ENCODE measurements around the gene MYOF.
"Not testable (repeated sequence)": the region's sequence is repeated elsewhere in the genome, so short reads cannot be mapped to it uniquely, and the experiment has no call there.

The MYOF gene

DNA sequence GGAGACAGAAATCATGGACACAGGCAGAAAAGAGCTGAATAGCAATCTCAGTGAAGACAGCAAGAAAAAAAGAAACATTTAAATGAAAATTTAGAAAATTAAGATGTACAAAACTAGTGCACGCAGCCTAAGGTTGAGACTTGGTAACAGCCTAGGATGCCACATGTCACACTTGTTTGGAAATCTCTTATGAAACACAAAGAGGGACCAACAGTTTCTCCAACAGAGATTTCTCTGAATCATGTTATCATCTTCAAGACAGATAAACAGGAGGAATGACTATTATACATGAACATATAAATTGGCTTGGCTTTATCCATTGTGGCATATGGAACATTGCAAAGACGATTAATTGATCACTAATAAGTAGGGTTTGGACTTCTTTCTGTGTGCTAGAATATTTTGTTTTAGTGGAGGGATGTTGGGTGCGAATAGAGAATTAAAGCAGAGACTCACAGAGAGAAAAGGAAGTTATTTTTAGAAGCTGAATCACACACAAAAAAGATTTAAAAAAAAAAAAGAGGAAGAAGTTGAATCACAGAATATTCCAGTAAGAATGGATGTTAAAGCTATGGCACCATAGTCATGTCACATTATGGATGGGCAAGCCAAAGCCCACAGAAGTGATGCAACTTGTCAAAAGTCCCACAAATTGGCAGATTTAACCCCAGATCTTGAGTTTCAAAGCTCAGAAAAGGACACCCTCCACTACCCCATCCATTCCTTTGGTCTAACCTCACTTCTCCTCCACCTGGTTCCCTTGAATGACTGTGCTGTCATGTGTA, 91.6 kb downstream of the MYOF start:
- DNase-seq (ENCODE audit: low spot score) = no peak

DNA sequence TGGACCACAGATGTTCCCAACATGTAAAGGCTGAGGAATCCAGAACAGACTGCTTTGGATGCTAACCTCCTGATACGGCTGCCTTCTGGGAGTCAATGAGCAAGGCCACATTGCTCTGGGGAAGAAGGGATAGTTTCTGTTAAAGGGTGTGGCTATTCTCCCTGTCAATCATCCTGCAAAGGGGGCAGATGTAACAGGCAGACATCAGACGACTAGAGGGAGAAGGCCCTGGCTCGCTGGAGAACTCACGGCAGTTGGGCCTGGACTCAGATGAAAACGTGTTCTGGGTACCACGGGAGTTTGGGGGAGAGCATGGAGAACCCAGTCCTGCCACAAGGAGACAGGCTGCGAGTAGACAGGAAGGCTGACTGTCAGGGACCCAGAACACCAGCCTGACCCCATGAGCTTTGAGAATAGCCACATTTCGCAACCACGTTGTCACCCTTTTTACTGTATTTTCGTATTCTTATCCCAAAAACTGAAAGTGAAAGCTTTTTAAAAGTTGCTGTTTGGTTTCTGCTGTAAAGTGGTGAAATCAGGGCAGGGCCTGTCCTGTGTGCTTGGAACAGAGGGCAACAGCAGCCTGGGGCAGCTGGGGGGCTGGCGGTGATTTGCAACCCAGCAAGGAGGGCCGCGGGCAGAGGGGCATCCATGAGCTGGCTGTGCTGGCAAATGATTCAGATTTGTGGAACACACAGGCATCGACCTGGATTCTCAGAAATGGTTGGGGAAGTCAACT, 95.3 kb downstream of the MYOF start:
- DNase-seq (ENCODE audit: low spot score) = no peak

DNA sequence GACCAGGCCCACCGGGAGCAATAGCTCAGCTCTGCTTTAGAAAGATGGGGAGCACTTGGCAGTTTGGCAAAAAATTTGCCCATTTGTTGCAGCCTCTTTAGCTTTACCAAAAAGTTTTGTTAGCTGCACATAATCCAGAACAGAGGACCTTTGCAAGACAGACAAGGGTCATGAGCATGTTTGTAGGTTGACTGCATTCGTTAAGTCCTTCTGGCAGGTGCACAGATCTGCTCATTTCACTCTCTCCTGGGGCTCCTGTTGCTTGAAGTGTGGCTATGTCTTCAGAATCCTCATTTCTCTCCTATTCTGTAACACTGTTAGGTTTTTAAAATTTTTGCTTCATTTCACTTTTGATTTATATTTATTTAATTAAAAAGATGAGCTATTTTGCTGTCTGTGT, 96.8 kb downstream of the MYOF start:
- DNase-seq (ENCODE audit: low spot score) = no peak

DNA sequence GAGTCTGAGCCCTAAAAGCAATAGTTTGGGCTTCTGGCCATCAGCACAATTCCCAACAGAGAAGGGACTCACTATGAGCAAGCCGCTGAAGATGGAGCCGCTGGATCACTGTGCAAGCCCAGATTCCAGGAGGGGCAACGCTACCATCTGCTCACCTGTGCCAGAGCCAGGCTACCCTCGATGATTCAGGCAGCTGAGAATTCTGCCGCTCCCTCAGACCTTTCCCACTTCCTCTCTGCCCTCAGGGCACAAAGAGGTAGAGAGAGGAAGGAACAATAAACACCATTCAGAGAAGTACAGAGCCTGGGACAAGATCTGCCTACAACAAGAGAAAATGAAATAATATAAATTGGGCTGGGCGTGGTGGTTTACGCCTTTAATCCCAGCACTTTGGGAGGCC, 98.1 kb downstream of the MYOF start:
- no peak for DNase-seq (ENCODE audit: low spot score)

DNA sequence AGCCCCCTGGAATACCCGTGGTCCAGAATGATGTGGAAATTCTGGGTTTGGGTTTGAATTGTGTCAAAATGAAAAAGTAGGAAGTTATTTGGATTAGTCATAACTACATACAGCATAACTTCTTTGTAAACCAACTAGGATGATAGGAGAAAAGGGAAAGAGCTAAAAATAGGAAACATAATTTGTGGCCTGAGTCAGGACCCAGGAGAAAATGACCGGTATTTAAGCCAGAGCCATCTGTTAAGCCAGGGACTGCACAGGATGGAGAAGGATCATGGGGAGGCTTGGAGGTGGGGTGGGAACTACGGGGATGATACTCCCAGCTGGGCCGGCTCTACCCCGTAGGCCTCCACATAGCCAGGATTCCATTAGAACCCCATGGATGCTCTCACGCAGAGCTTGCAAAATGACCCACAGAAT, 98.6 kb downstream of the MYOF start:
- peak; percentile 85 for DNase-seq (ENCODE audit: low spot score)

DNA sequence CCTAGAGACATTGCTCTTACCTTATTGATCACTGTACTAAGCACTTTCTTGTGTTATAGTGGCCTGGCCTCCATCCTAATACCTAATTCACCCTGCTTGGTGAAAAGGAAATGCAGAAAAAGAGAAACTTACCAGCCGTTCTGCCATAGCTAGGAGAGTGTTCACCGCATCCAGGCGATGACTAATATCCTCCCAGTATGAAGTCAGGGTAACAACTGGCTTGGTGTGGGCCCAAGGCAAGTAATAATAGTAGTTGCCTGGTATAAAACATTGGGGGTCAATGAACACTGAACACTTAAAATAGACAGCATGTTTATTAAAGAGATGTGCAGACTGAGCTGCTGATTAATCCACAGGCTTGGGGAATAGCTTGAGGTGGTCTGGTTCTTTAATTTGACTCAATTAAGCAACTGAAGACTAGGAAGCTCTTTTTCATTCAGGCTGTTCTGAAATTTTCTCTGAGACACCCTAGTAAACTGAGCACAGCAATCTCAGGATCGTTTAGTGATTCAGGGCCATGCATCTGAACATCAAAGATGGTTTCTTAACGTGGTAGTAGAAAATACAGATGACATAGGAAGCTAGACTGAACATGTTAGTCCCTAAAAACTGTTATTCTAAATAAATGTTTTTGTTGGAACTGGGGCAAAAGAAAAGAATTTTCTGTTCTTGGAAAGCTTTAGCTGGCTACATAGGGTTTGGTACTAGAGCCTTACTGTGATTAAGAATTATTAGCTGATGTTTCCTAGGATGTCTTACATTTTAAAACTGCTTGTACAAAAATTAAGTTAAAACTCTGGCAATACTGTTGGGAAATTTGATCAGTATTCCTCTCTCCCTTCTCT, 102.2 kb downstream of the MYOF start:
- peak; percentile 58 for DNase-seq (ENCODE audit: low spot score)

DNA sequence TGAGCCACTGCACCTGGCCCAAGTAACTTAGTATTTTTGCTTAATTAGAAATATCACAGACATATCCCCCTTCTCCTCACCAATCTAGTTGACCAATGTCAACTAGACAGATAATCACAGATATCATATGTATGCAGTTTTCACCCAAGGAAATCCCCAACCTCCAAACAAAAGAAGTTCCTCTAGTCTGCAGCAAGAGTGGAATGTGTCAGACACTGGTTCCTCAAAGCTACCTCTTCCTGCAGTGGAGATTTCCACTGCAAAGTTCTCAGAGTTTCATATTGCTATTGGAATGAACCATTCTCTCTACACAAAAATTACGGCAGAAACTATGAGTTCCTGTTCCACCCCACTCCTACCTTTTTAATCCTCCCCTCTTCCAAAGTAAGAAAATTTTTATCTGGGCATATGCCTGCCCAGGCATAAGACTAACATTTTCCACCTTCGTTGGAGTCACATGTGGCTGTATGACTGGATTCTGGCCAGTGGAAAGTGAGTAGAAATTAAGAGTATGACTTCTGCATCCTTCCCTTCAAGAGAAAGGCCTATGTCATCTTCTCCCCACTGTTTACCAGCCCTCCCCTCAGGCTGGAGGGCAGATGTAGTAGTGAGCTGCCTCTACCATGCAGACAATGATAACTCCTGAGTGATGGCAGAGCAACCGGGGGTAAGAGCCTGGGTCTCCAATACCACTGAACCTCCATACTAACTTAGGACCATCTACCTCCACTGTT, 103.0 kb downstream of the MYOF start:
- DNase-seq (ENCODE audit: low spot score) = no peak

DNA sequence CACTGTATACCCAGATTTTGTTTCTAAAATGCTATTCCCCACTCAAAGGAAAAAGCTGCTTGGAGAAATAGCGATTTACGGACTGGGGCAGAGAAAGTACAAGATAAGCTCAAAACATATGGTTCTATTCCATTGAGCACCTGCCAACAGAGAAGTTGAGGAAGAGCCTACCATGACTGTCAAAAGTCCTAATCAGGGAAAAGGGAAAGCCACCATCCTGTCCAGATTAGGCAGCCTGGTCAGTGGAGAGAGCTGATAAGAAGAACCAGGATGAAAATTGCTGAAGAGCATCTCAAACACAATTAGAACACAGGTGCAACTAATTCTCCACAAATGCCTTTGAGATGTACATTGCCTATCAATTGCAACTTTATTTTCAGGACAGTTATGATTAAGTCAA, 104.1 kb downstream of the MYOF start:
- no peak for DNase-seq (ENCODE audit: low spot score)

DNA sequence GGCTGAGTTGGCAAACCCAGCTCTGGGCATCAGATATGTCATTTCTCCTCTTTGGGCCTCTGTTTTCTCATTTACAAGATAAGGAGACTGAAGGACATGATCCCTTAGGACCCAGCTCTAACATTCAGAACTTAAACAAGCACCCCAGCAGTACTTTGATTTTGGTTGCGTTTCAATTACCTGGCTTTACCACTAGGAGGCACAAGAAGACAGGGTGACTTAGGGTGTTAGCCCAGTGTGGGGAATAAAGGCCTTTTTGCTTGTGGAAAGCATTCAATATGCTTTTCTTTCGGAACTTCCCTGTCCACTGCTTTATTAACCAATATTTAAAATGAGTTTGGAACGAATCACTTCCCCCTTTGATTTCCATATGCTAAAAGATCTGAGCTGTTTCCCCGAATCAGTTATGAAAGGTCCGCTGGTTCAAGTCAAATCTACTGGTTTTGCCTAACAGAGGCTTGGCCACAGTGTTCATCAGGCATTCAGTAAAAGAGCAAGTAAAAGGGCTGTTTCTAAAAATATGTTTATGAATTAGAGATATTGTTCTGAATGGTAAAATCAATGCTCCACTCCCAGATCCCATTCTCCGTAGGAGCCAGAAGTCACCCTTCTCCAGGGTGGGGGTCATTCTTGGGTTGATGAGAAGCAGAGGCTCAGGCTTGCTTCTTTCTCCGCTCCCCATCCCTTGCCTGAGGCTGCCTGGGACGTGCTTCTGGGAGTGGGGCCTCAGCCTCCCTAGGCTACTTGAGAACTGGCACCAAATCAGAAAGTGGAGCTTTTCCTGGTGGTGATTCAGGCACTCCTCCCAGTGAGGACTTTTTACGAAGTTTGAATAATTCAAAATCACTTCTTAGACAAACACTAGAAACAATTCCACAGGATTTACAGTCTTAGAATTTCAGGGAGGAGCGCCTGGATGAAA, 105.5 kb downstream of the MYOF start:
- peak; percentile 73 for DNase-seq (ENCODE audit: low spot score)

DNA sequence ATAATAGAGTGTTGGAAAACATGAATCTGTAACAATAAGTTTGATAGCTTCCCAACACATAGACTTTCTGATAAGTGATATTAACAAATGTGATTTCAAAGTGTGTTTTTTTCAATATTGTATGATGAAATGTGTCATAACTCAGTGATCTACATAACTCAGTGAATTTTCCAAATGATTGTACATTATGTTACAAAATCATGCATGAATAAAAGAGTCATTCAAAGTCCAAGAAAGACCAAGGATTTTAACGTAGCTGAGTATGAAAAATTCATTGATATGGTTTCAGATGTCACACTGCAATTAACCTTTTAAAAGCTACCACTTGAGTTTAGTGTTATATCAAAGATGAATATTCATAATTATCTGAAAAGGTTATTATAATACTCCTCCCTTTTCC, 111.2 kb downstream of the MYOF start:
- no peak for DNase-seq (ENCODE audit: low spot score)

DNA sequence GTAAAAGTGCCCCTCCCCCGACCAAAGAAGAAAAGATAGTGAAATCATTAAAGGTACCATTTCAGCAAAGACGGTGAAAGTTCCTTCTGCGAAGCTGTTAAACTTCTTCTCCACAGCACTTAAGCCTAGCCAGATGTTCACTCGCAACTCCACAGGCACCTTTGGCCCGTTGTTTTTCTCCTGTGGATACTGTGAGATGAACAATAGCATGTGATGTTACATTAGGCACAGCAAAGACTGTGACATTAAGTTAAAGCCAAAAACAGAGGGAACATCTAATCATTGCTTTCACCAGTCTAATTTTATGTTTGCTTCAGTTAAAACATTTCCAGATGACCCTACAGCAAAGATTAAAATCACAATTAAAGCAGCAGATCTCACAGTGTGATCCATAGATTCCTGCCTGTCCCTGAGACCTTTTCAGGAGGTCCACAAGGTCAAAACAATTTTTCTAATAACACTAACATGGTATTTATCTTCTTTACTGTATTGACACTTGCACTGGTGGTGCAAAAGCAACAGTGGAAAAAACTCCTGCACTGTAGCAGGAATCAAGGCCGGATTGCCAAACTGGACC, 112.5 kb downstream of the MYOF start:
- no peak for DNase-seq (ENCODE audit: low spot score)

DNA sequence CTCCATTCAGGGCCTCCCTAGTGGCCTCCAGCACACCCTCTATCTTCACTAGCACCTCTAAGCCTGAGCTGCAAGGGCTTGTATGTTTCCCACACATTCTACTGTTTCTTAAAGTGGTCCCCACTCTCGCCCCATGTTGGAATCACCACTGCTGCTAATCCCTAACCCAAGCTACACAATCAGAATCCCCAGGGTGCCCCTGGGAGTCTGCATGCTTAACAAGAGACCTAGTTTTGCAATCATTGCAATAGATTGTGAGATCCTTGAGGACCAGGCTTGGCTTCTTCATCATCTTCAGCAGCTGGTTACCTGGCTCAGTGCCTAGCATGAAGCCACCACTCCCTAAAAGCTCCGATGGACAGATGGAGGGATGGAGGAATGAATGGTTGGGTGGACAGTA, 113.9 kb downstream of the MYOF start:
- no peak for DNase-seq (ENCODE audit: low spot score)

DNA sequence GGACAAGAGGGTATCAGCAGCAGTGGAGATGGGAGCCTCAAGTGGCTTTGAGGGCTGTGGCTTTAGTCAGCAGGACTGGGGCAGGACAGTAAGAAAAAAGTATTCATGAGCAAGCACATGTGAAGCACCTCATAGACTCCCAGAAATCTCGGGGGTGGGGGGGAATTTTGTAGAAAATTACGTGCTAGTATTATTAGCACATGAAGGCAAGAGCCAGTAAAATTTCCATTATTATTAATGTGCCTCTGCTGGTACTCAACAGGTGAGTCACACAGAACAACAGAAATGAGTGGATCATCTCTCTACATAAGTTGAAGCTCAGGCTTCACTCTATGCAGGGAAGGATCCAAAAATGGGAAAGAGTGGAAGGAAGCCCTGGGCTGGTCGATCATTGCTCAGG, 114.5 kb downstream of the MYOF start:
- DNase-seq (ENCODE audit: low spot score) = no peak

DNA sequence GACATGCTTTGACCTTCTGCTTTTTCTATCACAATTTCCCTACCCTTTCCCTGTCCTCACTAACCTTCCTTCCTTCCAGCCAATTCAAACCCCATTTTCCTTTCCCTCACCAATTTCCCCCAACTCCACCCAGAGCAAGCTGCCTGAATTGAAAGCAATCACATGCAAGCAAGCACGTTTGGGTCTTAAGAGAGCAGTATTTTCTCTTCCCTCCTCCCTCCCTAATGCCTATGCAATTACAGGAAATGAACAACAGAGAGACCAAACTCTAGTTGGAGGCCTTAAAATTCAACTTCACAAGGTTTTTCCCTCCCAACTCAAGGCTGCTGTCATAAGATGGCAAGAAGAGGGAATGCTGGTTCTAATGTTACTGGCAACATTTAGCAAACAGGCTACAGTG, 117.2 kb downstream of the MYOF start:
- no peak for DNase-seq (ENCODE audit: low spot score)

DNA sequence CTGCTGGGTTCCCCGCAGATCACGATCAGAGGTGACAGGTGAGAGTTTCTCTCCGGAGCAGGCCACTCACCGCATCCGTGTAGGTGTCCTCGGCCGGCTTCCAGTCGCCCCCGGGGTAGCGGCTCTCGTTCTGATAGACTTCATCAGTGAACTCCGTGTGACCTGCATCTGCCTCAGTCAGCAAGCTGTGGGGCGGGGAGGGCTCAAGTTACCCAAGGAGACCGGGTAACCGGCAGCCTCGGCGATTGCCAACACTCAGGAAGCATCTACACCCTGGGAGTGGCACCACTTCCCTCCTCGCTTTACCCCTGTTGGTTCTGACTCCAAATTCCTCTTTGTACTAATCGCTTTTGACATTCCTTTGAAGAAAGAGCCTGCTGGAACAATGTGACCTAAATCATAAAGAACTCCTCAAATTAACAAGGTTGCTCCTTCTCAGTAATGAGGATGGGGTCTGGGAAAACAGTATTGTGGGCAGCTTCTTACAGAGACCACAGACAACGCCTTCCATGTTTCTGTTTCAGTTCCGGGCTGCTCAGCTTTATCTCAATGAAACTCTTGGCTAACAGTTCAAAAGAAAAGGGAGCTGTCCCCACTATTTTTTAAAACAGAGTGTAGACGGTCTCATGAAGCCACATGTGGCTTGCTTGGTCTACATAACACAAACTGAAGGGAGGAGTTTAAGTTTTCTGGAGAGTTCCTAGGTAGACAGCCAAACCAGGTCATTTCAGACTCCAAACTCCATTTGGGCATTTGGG, 118.1 kb downstream of the MYOF start:
- no peak for DNase-seq (ENCODE audit: low spot score)

DNA sequence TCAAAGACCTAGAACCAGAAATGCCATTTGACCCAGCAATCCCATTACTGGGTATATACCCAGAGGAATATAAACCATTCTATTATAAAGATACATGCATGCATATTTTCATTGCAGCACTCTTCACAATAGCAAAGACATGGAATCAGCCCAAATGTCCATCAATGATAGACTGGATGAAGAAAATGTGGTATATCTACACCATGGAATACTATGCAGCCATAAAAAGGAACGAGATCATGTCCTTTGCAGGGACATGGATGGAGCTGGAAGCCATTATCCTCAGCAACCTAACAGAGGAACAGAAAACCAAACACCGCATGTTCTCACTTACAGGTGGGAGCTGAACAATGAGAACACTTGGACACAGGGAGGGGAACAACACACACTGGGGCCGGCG, 123.7 kb downstream of the MYOF start:
- DNase-seq (ENCODE audit: low spot score) = not testable (repeated sequence)

DNA sequence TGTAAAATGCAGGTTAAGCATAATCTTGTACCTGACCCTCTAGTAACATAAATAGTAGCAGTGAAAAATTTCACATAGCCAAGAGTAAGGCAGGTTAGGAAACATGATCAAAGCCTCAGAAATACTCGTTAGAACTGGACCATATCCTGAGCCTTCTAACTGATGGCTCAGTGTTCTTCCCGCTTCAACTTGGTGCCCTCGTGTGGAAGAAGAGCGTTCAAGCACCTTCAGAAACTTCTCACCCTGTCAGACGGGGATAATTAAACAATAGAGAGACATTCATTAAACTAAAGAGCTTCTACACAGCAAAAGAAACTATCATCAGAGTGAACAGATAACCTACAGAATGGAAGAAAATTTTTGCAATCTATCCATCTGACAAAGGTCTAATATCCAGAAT, 124.5 kb downstream of the MYOF start:
- no peak for DNase-seq (ENCODE audit: low spot score)

DNA sequence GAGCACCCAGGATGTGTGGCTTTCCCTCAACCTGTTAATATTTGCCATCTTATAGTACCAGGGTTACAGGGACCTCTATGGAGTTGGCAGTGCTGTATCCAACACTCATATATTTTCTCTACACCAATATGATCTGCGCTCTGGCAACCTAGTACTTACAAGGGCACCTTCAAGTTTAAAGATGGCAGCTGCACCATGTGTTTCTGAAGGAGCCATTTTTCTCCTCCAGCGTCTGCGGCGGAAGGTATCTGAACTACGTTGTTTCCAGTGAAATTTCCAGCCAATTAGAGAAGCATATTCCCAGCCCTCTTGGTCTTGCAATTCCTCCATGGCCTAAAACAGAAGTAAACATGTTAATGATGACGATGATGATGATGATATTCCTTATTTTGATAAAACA, 125.6 kb downstream of the MYOF start:
- DNase-seq (ENCODE audit: low spot score) = no peak

DNA sequence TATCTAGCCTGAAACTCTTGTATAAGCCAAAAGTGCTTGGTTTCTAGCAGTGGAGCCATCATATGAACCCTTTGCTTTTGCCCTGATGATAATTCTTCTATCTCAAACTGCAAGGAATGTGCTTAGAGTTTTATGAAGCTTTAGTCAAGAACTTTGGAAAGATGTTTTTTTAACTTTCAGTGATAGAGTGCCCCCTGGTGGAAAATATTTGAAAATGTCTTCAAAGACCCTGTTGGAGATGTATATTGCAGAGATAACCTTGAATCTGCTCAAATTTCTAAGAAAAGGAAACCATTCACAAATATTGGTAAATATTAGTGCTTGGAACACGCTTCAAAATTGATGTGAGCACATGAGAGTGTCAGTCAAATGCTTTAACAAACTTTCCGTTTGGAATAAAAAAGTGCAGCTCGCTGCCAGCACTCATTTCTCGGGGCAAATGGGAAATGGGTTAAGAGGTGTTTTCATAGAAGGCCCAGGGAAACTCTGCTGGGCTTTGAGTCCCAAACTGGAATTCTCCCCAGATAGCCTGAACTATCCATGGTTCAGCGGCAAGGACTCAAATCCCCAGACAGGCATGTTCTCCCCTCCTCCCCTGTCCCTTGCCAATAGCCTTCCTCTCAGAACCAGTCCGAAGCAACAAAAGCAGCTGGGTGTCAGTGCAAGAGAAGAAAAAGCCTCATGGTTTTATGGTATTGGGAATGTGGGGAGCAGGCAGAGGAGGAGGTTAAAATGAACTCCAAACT, 129.3 kb downstream of the MYOF start:
- DNase-seq (ENCODE audit: low spot score) = peak; percentile 58
